Stimulated activated CD8-positive, alpha-beta memory T cell treated with anti-CD3 and anti-CD28 coated beads, Interleukin-15, amount 100 ng/mL, for 1 hour (primary cell): ENCODE measurements around the gene MAP3K20.
"Not testable (repeated sequence)": the region's sequence is repeated elsewhere in the genome, so short reads cannot be mapped to it uniquely, and the experiment has no call there.

Source experiments
- DNase-seq: peaks from one replicate; pipeline ENCODE4 v3.0.0-alpha.2; 2020; ENCODE audit warnings: low read depth

Gene MAP3K20

GRCh38 chr2:173280853-173281252 lies 205.2 kb downstream of the MAP3K20 start:
- DNase-seq, result no peak

GRCh38 chr2:173281898-173282297 lies 206.3 kb downstream of the MAP3K20 start:
- DNase-seq, result not testable (repeated sequence)

- DNase-seq, result no peak
Observed at GRCh38 chr2:173282795-173283545, 207.3 kb downstream of the MAP3K20 start.

GRCh38 chr2:173286153-173286809 lies 210.6 kb downstream of the MAP3K20 start:
- no peak for DNase-seq

GRCh38 chr2:173287594-173287993 lies 211.9 kb downstream of the MAP3K20 start:
- DNase-seq, result no peak

GRCh38 chr2:173288561-173288960 lies 212.9 kb downstream of the MAP3K20 start:
- DNase-seq, result no peak

- DNase-seq, result no peak
Observed at GRCh38 chr2:173290046-173290445, 214.4 kb downstream of the MAP3K20 start.

GRCh38 chr2:173290518-173290917 lies 214.9 kb downstream of the MAP3K20 start:
- DNase-seq, result no peak

- no peak for DNase-seq
Observed at GRCh38 chr2:173291412-173291811, 215.8 kb downstream of the MAP3K20 start.

GRCh38 chr2:173296235-173296634 lies 220.6 kb downstream of the MAP3K20 start:
- no peak for DNase-seq

GRCh38 chr2:173298536-173299097 lies 223.0 kb downstream of the MAP3K20 start:
- no peak for DNase-seq

- DNase-seq, result no peak
Observed at GRCh38 chr2:173299764-173300163, 224.1 kb downstream of the MAP3K20 start.

- no peak for DNase-seq
Observed at GRCh38 chr2:173300458-173300857, 224.8 kb downstream of the MAP3K20 start.

- not testable (repeated sequence) for DNase-seq
Observed at GRCh38 chr2:173301549-173301948, 225.9 kb downstream of the MAP3K20 start.

- DNase-seq, result no peak
Observed at GRCh38 chr2:173305303-173305702, 229.7 kb downstream of the MAP3K20 start.

GRCh38 chr2:173307293-173307692 lies 231.6 kb downstream of the MAP3K20 start:
- no peak for DNase-seq

GRCh38 chr2:173309370-173309769 lies 233.7 kb downstream of the MAP3K20 start:
- DNase-seq, result not testable (repeated sequence)

- no peak for DNase-seq
Observed at GRCh38 chr2:173311844-173312606, 236.4 kb downstream of the MAP3K20 start.
